ENCODE data around the gene SLC13A3. TPM values are rescaled to one million over a fixed set of nuclear protein-coding genes. Genes with fewer than 3 reads are reported as not detected.

Gene SLC13A3
- total RNA-seq, 1 donor from 2014 or later: 4.2 TPM

DNA sequence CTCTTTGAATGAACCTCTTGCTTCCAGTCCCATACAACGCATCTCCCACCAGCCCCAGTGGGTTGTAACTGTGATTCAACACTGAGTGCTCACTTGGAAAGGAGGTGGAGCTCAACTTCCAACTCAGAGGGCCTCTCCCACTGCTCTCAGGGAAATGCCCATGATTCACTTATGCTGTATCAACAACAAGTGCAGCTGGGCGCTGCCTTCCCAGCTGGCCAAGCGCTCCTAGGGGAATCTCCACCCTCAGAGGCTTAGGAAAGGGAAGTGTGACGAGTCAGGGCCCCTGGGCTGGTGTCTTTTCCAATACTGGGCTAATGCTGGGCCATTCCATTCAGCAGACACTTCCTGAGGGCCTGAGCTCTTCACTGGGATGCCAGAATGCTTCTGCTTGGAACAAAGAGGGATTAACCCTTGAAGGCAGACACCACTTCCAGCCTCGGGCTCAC lies 92.7 kb downstream of the SLC13A3 start:
- peak; percentile 94 for DNase-seq (ENCODE audit: low read depth)

- peak; percentile 85 for DNase-seq (ENCODE audit: low read depth)
Measured at GRCh38 chr20:46557231-46557956, 93.9 kb downstream of the SLC13A3 start.

GRCh38 chr20:46555370-46555956 lies 95.8 kb downstream of the SLC13A3 start:
- no peak for DNase-seq (ENCODE audit: low read depth)

DNA sequence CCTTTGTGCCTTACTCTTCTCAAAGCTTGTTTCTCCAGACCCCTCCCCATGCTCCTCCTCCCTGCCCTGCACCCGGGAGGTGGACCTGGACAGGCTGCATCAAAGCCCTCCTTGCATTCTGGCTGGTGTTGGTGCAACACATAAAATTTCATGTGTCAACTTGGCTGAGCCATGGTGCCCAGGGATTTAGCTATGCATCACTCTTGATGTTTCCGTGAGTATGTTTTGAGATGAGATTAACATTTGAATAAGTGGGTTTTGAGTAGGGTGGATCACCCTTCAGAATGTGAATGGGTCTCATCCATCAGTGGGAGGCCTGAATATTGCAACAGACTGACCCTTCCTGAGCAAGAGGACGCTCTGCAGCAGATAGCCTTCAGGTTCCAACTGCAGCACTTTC lies 96.4 kb downstream of the SLC13A3 start:
- no peak for DNase-seq (ENCODE audit: low read depth)

- no peak for DNase-seq (ENCODE audit: low read depth)
Measured at GRCh38 chr20:46553926-46554325, 97.3 kb downstream of the SLC13A3 start.

DNA sequence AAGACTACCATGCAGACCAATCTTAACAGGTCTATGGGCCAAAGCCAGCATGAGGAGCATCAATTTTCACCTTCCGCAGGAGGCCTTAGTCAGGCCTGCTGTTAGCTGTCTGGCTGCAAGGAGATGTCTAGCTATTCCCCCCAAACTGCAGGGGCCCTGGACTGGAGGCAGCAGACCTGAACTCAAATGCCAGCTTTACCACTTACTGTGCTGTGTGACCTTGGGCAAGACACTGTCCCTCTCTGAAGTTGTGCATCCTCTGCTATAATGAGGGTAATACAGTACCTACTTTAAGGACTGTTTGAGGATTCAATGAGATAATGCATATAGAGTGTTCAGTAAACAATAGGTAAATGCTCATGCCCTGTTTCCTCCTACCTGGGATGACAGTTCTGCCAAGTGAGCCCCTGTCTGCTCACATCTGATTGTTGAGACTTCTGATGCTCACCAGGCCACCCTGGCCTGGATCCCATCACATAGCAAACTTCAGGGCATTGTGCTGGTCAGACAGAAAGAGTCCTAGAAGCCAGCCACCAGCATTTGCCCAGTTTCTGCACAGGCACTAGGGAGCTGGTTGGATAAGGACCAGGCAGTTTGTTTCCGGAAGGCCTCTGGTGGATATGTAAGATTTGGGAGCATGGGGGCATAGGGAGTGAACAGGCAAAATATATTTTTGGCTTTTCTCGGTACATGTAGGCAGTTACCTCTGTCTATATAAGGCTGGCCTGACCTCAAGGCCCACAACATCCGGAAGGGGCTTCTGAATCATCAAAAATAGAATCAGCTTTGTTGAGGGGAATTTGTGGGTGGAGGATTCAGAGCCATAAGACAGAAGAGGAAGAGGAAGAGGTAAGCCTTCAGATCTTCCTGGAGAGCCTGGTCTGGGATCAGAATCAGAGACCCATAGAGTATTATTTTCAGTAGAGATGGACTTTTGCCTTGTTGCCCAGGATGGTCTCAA lies 98.5 kb downstream of the SLC13A3 start:
- DNase-seq (ENCODE audit: low read depth): no peak

DNA sequence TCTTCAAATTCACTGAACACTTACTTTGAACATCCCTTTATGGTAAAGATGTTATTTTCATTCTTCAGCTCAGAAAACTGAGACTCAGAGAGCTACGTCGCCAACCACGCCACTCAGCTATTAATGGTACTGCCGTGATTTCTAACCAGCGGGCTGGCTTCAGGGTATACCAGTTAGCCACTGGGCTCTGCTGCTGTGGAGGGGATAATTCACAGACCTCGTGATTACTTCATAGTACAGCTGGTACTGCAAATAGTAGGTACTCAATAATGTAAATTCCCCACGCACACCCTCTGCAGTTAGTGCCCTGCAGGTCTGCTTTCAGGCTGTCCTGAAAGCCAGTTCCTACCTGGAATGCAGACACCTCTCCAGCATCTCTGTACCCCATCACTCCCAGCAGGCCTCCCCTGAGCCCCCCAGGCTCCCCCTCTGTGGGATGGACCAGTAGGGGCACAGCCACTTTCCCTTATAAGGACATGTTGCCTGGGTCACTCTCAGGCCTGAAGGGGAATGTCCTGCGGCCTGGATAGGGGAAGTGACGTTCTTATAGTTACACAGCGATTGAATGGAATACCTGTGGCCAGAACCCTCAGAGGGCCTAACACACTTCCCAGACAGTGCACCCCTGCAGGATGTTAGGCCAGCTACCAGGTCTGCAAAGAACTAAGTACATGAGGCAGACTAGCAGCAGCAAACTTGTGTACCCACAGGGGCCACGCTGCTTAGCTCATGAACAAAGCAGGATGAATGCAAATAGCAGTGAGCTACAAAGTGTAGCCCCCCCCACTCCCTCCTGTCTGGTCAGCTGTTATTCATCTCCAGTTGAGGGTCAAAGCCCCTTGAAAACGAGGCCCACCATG lies 99.5 kb downstream of the SLC13A3 start:
- DNase-seq (ENCODE audit: low read depth): no peak

- no peak for DNase-seq (ENCODE audit: low read depth)
Measured at GRCh38 chr20:46550461-46550860, 100.8 kb downstream of the SLC13A3 start, which contains the start of gene OCSTAMP. Gene OCSTAMP (minus strand): TSS chr20:46550654. CDS start chr20:46550560, 94 bp downstream.

DNA sequence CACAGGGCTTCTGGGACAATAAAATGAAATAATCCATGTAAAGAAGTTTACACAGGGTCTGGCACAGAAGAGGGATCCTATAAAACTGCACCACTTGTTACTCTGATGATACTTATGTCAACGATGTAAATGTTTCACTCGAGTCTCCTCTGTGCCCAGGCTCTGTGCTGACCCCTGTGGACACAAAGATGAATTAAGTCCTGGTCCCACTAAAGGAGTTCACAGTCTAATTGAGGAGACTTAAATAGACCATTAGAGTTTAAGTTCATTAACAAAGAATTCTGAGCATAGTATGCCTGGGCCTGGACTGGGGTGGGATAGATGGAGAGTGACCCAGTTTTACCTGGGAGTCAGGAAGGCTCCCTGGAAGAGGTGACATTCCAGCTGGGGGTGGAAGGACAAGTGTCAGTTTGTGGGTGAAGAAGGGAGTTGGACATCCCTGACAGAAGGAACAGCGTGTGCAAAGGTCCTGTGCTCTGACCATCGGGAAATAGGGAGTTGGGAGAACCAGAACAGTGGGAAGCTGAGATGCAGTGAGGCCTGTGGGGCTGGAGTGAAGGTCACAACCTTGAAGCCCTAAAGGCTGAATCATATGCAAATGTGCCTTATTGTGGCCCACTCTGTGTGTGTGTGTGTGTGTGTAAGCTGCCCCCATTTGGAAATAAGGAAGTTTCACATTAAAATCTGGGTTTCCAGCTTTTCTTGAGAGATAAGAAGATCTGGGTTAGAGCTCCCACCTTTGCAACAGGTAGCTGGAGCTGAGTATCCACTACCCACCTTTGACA lies 101.9 kb downstream of the SLC13A3 start:
- no peak for DNase-seq (ENCODE audit: low read depth)

DNA sequence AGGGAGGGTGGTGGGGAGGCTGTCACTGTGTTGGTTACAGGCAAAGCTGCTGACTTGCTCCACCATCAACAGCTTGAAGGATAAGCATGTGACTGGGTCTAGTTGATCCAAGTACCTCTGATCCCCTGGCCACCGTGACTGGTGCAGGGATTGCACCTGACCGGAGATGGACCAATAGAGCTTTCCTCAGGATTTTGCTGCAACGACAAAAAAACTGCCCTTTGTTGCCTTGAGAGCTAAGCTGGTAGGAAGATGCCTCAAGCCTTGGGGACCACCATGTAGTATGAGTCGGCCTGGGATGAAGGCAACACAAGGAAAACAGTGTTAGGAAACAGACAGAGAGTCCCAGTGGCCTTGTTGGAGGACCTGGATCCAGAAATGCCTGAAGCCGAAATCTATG lies 102.6 kb downstream of the SLC13A3 start:
- DNase-seq (ENCODE audit: low read depth): no peak

DNA sequence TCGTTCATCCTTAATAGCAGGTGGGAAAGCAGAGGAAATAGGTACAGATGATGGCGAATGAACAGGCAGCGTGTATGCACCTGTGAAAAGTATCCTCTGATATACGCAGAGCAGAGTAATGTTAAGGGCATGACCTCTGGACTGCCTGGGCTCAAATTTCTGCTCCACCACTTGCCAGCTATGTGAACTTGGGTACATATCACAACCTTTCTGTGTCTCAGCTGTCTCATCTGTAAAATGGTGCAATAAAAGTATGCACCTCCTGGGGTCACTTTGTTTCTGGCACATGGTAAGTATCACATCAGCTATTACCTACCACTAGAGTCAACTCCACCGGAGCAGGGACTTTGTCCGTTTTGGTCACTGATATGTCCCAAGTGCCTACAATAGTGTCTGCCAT lies 103.3 kb downstream of the SLC13A3 start:
- DNase-seq (ENCODE audit: low read depth): no peak

- DNase-seq (ENCODE audit: low read depth): no peak
Measured at GRCh38 chr20:46546936-46547335, 104.3 kb downstream of the SLC13A3 start.

- no peak for DNase-seq (ENCODE audit: low read depth)
Measured at GRCh38 chr20:46546298-46546697, 105.0 kb downstream of the SLC13A3 start.

DNA sequence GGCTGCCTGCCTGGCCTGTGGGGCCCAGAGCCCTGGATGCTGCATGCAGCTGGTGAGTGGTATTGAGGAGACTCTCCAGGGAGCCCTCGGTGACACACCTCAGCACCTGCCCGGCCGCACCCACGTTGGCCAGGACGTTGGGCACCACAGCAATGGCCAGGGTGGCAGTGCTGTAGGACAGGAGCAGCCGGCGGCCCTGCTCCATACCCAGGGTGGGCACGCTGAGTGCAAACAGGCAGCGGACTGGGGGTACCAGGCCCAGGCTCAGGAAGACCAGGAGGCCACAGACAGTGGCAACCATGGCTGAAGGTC lies 105.5 kb downstream of the SLC13A3 start:
- no peak for DNase-seq (ENCODE audit: low read depth)

GRCh38 chr20:46545077-46545826 lies 106.0 kb downstream of the SLC13A3 start:
- DNase-seq (ENCODE audit: low read depth): peak; percentile 59

GRCh38 chr20:46544576-46544975 lies 106.7 kb downstream of the SLC13A3 start:
- DNase-seq (ENCODE audit: low read depth): peak; percentile 20

GRCh38 chr20:46543959-46544358 lies 107.3 kb downstream of the SLC13A3 start:
- no peak for DNase-seq (ENCODE audit: low read depth)

DNA sequence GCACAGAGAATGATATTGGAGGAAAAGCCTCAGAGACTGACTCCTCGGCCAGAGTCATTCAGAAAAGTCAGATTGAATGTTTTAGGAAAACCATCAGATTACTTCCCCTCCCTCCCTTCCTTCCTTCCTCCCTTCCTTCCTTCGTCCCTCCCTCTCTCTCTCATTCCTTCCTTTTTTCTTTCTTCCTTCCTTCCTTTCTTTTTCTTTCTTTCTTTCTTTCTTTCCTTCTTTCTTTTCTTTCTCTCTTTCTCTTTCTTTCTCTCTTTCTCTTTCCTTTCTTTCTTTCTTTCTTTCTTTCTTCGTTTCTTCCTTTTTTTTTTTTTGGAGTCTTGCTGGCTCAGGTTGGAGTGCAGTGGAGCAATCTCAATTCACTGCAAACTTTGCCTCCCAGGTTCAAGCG lies 108.2 kb downstream of the SLC13A3 start:
- DNase-seq (ENCODE audit: low read depth): no peak

DNA sequence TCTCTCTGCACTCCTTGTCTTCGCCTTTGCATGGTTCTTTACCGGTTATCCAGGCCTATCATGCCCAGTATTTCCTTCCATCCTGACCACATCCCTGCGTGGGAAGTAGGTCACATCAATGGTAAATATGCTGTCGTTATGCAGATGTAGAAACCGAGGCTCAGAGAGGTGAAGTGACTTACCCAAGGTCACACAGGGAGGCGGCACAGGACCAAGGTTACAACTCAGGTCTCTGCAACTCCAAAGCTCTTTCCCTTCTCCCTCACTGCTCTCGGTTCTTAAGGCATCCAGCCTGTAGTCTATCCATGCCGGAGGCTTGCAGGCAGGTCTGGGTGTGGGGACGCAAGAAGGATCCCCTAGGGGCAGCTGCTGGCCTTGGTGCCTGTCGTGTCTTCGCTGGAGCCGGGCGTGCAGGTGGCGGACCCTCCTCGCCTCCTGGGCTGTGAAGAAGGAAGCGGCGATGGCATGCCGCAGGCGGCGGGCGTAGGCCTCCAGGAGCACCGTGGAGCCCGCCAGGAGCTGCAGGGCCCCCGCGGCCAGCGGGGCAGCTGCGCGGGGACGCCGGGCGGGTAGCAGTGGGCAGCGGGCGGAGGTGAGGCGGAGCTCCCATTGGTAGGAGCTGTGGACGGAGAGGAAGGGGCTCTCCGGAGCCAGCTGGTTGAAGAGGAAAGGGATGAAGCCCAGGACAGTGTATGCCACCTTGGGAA lies 109.9 kb downstream of the SLC13A3 start:
- DNase-seq (ENCODE audit: low read depth): no peak

Measured in renal cortical epithelial cell (primary cell).